AG04449 (cell line): Measurements from ENCODE around the gene KRTAP19-8.

Experiments used
- CTCF ChIA-PET: fragments of 350-600 bp; formaldehyde crosslinking; extraction: SDS; loops from one replicate; lab custom pipeline; 2021; ENCODE audit warnings: antibody characterized with exemption; lab: Yijun Ruan, JAX
- POLR2A ChIA-PET: fragments of 400-600, 350-600 bp; formaldehyde crosslinking; extraction: SDS; loops from one replicate; lab custom pipeline; 2020; ENCODE audit warnings: antibody characterized with exemption, inconsistent platforms; lab: Yijun Ruan, JAX
- DNase-seq: peaks from one replicate; pipeline ENCODE4 v3.0.0-alpha.2; 2010; ENCODE audit warnings: low read depth, low spot score
- H3K4me3 ChIP-seq: 2 replicates; pipeline ENCODE4 v1.5.1; 2011; ENCODE audit warnings: low read depth, mild to moderate bottlenecking, control low read depth, low read length
- CTCF ChIP-seq: IDR thresholded peaks from one replicate; pipeline ENCODE4 v1.5.1; 2011; ENCODE audit warnings: mild to moderate bottlenecking, moderate library complexity, low read length, control low read depth, inconsistent platforms; ENCODE audit not compliant: insufficient read depth; ENCODE audit errors: missing control alignments

The KRTAP19-8 gene

GRCh38 chr21:31072533-31072932 is 34.3 kb upstream of the KRTAP19-8 start:
- ChIA-PET CTCF (no interaction called here), POLR2A (interaction anchor here (0.6 kb wide), 1 partner anchor 21 kb away, joined by 3 read pairs; no protein-coding TSS in a partner anchor)
- TF ChIP-seq CTCF, result no peak
- DNase-seq, result no peak
- H3K4me3 ChIP-seq, result no peak overlapping the region

- H3K4me3 ChIP-seq, result no peak overlapping the region
- DNase-seq, result no peak
- no peak for TF ChIP-seq CTCF
- ChIA-PET CTCF (interaction anchor here (0.8 kb wide), 1 partner anchor 116 kb away, joined by 3 read pairs; no protein-coding TSS in a partner anchor), POLR2A (no interaction called here)
These were observed 26.5 kb upstream of the KRTAP19-8 start for GRCh38 chr21:31064803-31065202.

- H3K4me3 ChIP-seq, result no peak overlapping the region
- DNase-seq, result no peak
- TF ChIP-seq CTCF, result no peak
- ChIA-PET CTCF (no interaction called here), POLR2A (no interaction called here)
These were observed 14.3 kb upstream of the KRTAP19-8 start for GRCh38 chr21:31052489-31053142.

GRCh38 chr21:31050577-31051157 is 12.4 kb upstream of the KRTAP19-8 start:
- no peak overlapping the region for H3K4me3 ChIP-seq
- DNase-seq, result no peak
- TF ChIP-seq CTCF, result no peak
- ChIA-PET CTCF (no interaction called here), POLR2A (no interaction called here)

GRCh38 chr21:31045841-31046240 is 7.6 kb upstream of the KRTAP19-8 start:
- CTCF ChIA-PET, result no interaction called here
- DNase-seq, result no peak
- H3K4me3 ChIP-seq, result no peak overlapping the region
- POLR2A ChIA-PET, result no interaction called here
- no peak for TF ChIP-seq CTCF

- DNase-seq, result no peak
- no peak overlapping the region for H3K4me3 ChIP-seq
- POLR2A ChIA-PET, result no interaction called here
- no peak for TF ChIP-seq CTCF
- CTCF ChIA-PET, result no interaction called here
These were observed 5.2 kb upstream of the KRTAP19-8 start for GRCh38 chr21:31043471-31043870.
